Measurements from ENCODE around the gene ZNF19.

DNA sequence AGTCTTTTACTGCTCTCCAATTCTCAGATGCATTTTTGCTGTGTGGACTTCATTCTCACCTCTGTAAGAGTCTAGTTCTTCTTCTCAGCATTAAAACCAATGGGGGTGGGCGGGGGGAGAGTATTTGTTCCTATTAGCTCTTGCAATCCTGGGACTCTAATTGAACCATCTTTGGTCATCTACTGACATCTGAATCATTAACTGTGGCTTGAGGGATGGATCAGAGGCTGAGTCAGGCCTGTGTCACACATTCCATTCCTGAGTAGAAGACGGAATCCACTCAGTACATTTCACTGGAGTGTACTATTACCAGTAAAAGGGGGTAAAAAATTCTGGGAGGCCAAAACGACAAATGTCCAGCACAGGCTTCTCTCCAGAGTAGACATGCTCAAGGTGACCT is 14.3 kb downstream of the ZNF19 start:
- no peak for TF ChIP-seq CTCF (IDR thresholded peaks at IDR 0.05; ENCODE audit: low read length)
- no peak for TF ChIP-seq EZH2 (optimal IDR thresholded peaks at IDR 0.05; ENCODE audit: low read depth, low read length)
